Glomerular visceral epithelial cell (primary cell): Measurements from ENCODE around the gene RBM33.
A peak's percentile ranks its signal among the peaks of the same experiment; 100 is the strongest.
"Not testable (repeated sequence)": the region's sequence is repeated elsewhere in the genome, so short reads cannot be mapped to it uniquely, and the experiment has no call there.

Source experiments
- DNase-seq: peaks from one replicate; pipeline ENCODE4 v3.0.0-alpha.2; 2016; ENCODE audit errors: extremely low spot score

Gene RBM33, protein sequence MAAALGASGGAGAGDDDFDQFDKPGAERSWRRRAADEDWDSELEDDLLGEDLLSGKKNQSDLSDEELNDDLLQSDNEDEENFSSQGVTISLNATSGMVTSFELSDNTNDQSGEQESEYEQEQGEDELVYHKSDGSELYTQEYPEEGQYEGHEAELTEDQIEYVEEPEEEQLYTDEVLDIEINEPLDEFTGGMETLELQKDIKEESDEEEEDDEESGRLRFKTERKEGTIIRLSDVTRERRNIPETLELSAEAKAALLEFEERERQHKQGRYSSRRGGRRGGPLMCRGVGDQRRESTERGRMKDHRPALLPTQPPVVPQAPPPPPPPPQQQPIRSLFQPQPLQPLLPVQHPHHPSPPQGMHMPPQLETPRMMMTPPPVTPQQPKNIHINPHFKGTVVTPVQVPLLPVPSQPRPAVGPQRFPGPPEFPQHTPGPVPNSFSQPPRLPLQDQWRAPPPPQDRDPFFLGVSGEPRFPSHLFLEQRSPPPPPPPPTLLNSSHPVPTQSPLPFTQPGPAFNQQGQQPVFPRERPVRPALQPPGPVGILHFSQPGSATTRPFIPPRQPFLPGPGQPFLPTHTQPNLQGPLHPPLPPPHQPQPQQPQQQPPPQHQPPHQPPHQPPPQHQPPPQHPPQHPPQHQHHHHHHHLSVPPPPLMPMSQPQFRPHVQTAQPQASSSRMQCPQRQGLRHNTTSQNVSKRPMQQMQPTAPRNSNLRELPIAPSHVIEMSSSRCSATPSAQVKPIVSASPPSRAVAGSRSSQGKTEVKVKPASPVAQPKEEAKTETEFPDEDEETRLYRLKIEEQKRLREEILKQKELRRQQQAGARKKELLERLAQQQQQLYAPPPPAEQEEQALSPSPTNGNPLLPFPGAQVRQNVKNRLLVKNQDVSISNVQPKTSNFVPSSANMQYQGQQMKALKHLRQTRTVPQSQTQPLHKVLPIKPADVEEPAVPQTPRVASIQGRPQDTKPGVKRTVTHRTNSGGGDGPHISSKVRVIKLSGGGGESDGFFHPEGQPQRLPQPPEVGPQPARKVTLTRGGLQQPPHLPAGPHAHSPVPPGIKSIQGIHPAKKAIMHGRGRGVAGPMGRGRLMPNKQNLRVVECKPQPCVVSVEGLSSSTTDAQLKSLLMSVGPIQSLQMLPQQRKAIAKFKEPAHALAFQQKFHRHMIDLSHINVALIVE

DNA sequence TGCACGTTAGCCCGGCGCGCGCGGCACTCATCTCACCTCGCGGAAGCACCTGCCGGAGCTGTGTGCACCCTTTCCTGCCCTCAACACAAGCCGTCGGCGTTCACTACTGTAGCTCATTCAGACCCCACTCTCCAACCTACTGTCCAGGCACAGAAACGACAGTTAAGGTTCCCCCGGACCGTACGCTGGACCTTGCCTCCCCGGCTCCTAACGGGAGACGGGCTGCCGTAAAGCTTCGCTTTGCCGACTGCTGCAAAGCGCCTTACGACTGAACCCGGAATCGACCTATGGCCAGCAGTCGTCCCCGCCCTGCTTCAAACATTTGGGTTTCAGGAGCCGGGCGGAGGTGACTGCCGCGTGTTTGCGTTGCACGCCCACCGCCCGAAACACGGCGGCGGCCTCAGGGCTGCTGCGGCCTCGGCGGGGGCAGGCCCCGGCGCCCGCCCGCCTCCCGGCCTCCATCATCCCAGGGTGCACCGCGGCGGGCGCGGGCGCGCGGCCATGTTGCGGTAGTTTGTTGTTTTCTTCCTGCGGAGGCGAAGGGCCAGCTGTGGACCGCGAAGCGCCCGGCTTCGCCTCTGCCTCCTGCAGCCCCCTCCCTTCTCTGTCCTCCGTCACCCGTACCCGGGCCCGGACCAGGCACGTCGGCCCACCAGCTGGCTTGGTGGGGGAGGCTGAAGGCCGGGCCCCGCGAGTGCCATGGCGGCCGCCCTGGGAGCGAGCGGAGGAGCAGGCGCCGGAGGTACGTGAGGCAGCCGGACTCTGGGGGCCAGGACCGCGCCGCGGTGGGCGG lies at the start of gene RBM33:
TSS of gene RBM33 (plus strand) at position 484 of the 793 bp plus-strand sequence. CDS start at position 700, 216 bp downstream.
- peak; percentile 77 for DNase-seq

DNA sequence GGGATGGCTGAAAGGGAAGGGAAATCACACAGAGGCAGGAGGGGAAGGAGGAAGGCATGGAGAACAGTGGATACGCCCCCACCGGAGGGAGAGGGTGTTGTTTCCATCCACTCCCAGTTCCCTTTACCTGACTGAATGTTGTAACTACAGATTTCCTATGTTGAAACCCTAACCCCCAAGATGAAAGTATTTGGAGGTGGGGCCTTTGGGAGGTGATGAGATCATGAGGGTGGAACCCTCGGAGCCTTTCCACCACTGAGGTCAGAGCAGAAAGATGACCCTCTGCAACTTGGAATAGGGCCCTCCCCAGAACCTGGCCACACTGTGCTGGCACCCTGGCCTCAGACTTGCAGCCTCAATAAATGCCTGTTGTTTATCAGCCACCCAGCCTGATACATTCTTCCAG lies 49.5 kb upstream of the RBM33 start:
- DNase-seq = no peak

DNA sequence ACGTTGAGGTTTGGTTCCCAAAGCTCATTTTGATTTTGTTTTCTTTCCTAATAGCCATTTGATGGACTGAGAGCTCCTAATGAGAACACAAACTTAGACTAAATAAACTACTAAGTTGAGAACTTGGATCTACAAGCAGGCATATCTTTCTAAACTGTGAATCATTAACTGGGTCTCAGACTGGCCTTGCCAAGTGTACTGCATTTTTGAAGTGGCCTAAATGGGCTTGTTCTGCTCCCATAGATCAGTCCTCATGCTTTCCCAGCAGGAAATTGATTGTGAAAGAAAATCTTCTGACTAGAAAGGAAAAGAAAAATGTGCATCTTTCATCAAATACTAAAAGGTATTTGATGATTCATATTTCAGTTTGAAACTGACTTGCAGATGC lies 46.7 kb upstream of the RBM33 start:
- peak; percentile 8 for DNase-seq

DNA sequence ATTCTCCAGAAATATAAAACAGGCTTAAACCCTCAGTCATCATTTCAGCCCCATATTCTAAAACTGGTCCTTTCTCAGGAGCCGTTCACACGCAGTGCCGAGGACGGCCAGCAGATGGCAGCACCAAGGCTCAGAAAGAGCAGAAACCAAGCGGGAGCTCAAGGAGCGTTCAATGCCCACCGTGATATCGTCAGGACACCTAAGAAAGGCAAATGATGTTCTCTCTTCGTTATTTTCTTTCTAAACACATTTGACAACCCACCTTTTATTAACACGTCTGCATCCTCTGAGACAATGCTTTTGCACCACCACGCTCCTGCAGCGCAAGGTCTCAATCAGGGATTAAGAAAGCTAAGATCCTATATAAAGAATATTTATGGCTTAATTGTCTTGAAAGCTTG lies 45.7 kb upstream of the RBM33 start:
- peak; percentile 74 for DNase-seq

DNA sequence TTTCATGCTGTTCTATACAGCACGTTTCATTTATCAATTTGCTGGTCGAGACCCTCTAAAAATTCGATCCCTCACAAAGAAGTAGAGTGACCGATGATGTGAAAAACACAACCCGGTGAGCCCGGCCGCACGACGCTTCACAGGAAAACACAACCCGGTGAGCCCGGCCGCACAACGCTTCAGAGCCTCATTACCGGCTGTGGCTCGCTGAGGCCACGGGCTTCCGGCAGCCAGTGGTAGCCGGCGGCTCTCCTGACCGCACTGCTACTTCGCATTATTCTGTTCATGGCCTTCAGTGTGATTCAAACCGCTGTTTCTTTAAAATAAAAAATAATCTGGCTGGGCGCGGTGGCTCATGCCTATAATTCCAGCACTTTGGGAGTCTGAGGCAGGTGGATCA lies 42.3 kb upstream of the RBM33 start:
- no peak for DNase-seq

DNA sequence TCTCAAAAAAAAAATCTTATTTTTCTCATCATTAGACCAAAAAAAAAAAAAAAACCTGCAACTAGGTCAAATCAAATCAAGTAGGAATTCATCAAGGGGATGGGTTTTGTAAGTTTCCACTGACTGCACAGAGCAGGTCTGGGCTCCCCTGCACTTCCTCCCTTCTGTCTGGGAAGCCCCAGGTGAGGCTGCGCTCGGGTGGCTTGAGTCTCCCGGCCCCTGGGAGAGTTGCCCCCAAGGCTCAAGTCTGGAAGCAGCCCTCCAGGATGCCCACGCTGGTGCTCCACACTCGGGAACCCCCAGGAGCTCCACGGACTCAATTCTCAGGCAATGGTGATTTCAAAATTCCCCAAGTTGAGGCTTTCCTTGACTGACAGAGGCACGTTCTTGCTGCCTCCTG lies 41.7 kb upstream of the RBM33 start:
- no peak for DNase-seq

DNA sequence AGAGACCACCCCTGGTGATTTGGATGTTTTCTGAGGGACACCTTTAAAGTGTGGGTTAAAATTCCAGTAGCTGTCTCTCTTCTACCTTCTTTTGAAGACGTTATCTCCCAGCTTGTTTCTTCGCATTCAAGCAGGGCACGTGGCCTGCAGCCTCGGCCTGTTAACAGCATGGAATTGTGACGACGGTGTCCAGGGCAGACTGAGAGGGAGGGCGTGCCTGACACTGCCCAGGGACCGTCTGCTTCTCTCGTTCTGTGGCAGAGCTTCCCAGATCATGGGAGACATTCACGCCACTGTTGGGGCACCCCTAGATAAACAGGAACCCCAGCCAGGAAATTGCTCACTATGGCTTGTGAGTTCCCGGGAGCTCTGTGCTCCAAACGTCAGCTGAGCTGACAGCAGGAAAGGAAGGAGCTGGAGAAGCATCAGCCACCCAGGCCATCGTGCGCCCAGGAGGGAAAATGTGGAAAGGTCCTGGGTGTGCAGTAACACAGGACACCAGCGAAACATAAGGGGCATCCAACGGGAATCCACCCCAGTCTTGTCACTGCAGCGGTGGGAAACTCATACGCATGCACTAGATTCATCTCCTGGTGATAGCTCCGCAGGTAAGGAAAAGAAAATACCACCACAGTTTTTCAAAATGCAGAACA lies 41.1 kb upstream of the RBM33 start:
- DNase-seq = no peak

DNA sequence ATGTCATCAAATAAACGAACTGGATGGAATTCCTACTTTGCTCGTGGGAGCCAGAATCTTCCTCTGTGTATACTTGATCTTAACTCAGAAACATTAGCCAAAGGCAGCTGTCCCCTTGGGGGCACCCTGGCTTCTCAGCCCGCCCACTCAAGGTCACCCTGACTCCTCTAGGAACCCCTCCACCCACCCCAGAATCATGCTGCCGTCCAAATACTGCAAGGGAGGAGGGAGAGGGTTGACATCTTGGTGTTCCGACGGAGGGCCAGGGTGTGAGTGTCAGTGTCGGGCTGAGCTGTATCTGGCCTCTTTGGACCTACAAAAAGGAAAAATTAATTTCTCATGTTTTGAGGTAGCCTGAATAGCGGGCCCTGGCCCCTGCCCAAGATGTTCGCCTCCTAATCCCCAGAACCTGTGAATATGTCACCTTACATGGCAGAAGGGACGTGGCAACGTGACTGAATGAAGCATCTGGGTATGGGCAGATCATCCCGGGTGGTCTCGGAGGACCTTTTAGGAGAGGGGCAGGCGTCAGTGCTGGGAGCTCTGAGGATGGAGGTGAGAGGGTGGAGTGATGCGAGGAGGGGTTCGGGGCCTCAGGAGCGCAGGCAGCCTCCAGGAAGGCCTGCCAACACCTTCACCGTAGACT lies 40.5 kb upstream of the RBM33 start:
- no peak for DNase-seq

DNA sequence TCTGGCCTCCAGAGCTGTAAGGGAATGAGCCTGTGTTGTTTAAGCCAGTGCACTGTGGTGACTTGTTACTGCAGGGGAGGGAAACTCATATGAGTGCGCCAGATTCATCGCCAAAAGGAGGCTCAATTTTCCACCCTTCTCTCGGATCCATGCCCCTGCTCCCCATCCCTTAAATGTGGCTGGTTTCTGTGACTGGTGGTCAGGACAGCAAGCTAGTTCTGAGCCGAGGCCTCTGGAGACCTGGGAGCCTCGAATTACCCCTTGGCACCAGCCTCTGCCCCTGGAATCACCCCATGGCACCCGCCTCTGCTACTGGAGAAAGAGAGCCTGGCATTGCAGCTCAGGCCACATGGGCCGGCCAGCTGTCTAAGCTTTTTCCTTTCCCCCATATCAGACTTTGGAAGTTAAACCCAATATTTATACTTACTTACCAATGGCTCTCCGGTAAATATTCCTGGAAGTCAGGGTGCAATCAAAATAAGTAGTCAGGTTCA lies 39.9 kb upstream of the RBM33 start:
- DNase-seq = no peak

DNA sequence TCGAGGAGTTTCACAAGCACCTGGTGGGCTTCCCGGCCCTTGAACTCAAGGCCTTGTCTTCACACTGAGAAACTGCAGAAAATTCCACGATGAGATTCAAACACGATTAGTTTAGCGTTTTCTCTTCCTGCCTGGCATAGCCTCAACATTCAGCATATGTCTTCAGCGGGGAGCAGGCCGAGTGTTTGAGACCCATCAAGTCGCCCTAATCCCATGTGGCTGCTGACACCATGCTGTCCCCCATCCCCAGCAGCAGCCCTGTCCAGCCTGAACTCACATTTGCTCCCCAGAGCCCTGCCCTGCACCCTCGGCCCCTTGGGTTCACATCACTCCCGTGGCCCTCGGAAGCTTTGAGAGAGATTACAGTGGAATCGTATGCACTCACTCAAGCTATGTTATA lies 35.3 kb upstream of the RBM33 start:
- DNase-seq = no peak

DNA sequence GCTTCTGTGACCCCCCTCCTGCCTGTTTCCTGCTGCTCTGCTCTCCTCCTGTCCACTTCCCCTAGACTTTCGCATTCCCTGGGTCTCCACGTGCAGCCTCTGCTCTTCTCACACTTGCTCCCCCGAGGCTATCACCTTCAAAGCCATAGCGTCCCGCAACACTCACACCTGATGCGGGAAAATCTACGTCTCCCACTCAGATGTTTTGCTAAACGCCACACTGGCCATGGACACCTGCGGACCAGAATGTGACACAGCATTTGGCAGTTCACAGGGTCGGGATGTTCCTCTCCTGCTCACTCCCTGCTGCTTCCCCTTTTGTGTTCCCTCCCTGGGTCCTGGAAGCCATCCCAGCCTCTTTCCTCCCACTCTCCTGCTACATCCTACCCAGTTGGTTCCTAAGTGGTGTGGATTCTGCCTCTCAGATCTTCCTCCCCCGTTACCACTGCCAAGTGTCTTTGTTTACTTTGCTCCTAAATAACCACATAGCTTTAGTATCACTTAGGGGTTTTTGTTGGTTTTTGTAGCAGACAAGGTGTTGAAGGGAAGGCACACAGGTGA lies 33.7 kb upstream of the RBM33 start:
- no peak for DNase-seq

DNA sequence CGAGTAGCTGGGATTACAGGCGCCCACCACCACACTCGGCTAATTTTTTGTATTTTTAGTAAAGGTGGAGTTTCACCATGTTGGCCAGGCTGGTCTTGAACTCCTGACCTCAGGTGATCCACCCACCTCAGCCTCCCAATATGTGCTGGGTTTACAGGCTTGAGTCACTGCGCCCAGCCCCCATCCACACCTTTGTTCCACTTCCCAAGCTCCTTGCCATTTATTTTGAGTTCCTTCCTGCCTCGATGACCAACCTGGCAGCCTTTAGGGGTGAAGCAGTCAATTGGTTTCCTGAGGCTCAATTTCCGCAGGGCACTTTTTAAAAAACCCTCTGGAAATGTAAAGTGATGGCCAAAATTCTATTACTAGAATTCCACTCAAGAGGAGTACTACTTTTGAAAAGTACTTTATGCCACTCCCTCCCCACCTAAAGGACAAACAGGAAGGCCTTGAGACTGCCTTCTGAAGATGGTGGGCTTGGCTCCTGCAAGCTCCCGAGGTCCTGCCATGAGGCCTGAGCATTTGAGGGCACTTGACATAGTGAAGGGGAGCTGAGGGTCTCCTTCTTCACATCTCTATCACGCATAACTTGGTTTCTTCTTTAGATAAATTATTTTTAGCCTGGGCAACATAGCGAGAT lies 32.5 kb upstream of the RBM33 start:
- DNase-seq = no peak

DNA sequence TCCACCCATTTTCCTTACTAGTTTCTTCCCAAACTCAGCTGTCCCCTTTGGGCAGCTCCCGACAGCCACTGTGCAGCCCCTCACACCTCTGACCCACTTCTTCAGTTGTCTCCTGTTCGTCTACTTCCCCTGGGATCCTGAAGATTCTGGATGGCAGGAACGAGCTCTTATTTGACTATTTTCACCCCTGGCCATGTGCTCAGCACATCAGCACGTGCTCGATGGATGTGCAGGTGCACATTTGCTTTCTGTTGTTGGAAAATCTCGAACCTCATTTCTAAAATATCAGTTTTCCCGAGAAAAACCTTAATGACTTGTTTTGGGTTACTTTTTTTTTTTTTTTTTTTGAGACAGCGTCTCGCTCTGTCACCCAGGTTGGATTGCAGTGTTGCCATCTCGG lies 31.8 kb upstream of the RBM33 start:
- DNase-seq = no peak

DNA sequence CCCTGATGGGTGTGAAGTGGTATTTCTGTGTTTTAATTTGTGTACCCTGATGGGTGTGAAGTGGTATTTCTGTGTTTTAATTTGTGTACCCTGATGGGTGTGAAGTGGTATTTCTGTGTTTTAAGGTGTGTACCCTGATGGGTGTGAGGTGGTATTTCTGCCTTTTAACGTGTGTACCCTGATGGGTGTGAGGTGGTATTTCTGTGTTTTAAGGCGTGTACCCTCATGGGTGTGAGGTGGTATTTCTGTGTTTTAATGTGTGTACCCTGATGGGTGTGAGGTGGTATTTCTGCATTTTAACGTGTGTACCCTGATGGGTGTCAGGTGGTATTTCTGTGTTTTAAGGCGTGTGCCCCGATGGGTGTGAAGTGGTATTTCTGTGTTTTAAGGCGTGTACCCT lies 29.4 kb upstream of the RBM33 start:
- DNase-seq = not testable (repeated sequence)

DNA sequence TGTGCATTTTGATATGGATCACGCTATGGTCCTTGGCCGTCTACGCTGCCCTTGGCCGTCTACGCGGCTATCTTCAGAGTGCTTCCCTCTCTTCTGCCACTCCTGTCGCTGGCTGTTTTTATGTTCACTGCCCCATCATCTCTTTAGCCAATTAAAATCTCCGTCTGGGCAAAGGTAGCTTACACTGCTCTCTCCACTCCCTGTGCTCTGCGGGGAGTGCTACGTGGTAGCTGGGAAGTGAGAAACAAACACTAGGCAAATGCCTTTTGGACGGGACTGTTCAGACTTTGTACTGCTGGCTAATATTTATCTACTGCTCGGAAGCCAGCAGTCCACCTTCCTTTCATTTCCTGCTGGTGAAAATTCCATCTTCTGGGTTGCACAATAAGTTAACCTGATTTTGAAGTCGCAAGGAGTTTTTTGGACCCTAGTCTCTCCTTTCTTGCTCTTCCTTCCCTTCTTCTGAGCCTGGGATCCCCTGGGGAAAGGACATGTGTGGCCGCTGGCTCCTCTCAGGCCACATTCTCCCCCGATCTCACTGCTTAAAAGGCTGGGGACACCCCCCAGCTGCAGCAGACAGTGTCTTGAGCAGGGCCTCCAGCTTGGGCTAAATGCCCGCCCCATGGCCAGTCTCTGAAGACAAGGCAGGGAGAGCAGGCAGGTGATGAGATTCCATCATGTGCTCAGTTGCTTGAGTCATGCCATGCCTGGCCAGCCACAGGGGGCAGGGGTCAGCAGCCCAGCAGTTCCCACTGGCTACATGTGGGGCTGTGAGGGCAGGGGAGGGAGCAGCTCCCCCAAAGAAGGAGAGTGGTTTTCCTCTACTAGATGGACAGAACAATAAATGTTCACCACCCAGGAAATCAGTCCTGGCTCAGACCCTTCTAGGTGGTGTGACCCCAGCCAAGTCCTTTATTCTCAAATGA lies 25.5 kb upstream of the RBM33 start:
- DNase-seq = peak; percentile 87

DNA sequence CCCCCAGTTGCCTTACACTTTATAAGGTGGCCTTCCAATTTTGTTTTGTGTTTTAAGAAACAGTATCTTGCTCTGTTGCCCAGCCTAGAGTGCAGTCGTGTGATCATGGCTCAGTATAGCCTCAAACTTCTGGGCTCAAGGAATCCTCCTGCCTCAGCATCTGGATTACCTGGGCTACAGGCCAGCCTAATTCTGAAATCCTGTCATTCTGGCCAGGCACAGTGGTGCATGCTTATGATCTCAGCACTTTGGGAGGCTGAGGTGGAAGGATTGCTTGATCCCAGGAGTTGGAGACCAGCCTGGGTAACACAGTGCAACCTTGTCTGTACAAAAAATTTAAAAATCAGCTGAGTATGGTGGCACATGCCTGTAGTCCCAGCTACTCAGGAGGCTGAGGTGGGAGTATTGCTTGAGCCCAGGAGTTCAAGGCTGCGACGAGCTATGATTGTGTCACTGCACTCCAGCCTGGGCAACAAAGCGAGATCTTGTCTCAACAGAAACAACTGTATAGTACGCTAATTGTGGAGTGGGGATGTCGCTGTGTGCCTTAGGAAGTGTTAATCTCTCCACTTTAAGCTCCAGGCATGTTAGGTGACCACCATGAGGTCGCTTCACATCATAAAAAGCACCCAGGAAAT lies 24.7 kb upstream of the RBM33 start:
- no peak for DNase-seq

DNA sequence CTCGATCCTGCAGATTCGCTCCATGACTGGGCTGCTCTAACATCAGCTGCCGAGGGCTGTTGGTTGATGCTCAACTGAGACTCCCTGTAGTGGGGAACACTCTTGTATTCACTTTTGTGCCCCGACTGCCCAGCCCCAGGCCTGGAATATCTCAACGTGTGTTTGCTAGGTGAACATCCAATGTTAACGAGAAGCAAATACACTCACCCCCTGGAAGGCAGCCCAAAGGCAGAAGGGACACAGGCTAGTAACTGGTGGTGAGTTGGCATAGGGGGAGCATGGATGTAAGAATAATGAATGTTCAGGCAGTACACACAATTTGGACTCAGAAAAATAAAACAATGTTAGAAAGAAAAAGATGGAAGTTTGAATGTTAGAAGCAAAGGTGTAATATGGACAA lies 24.0 kb upstream of the RBM33 start:
- no peak for DNase-seq

DNA sequence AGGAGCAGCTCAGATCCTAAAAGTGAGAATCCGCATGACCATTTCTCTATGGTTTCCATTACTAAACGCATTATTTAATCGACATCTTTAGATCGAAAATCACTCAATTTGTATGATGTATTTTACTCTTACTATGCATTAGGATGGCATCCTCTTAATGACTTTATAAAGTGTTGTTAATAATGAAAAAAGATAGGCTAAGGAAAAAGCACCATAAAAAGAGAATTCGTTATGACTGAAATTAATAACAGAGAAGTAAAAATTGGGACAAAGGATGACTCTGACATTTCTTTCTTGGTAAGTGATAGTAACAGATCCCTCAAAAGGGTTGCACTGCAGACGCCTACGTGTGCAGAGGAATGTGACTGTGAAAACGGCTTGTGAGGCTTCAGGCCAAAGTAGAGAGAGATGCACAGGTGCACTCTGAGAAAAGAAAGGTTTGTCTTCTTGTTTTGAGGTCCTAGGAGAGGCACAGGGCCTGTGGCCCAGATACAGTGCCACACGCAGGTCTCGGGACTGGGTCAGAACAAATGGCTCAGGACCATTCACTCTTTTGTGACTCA lies 23.0 kb upstream of the RBM33 start:
- DNase-seq = no peak
